GM12878 (cell line): Measurements from ENCODE around the gene FAM163A. TPM values are rescaled to one million over a fixed set of nuclear protein-coding genes. Genes with fewer than 3 reads are reported as not detected.
"Not testable (repeated sequence)": the region's sequence is repeated elsewhere in the genome, so short reads cannot be mapped to it uniquely, and the experiment has no call there.

ENCODE experiments used
- ATAC-seq: fragments of 200-7000 bp; cut with Tn5 transposase; 3 replicates; pipeline ENCODE4 v1.9.1; 2020; ENCODE audit warnings: mild to moderate bottlenecking, moderate library complexity
- BruUV-seq: library from RNA; stranded (reverse); fragments of 400-500 nt; replicated peaks from 2 replicates; lab custom pipeline; 2021; lab: Mats Ljungman, UMichigan
- CTCF ChIA-PET: fragments of 300-600 bp; sonication (Branson Sonifier 250); formaldehyde crosslinking; extraction: SDS; loops from one replicate; lab custom pipeline; 2021; ENCODE audit warnings: inconsistent platforms; lab: Yijun Ruan, JAX
- POLR2A ChIA-PET: fragments of 350-600 bp; formaldehyde crosslinking; extraction: SDS; loops from one replicate; lab custom pipeline; 2021; ENCODE audit warnings: inconsistent platforms; lab: Charles Lee
- RAD21 ChIA-PET: fragments of 300-600 bp; sonication (Branson Sonifier 250); formaldehyde crosslinking; loops from one replicate; lab custom pipeline; 2023; ENCODE audit warnings: antibody characterized with exemption; ENCODE audit not compliant: unreplicated experiment; lab: Charles Lee
- SMC1A ChIA-PET: fragments of 300-600 bp; sonication (Branson Sonifier 250); formaldehyde crosslinking; loops from one replicate; lab custom pipeline; 2023; ENCODE audit not compliant: unreplicated experiment, uncharacterized antibody; lab: Charles Lee
- DNase-seq: peaks from one replicate; pipeline ENCODE4 v3.0.0-alpha.2; 2011; ENCODE audit warnings: low read depth, low spot score
- FAIRE-seq: peaks from 3 replicates; lab custom pipeline; 2011; peaks lifted over from hg19 to GRCh38; lab: Jason Lieb, UNC
- H2AFZ ChIP-seq: 2 replicates; pipeline ENCODE4 v1.6.0; 2011; ENCODE audit warnings: low read depth, low read length, control low read depth; ENCODE audit not compliant: control insufficient read depth
- H3K27ac ChIP-seq: 2 replicates; pipeline ENCODE4 v1.5.1; 2011; ENCODE audit warnings: control low read depth; ENCODE audit not compliant: control insufficient read depth, insufficient read depth
- H3K27me3 ChIP-seq, 2 experiments: replicated peaks in 1 of 2; 2 replicates each; pipeline versions ENCODE4 v1.6.0 to v1.6.1; 2011; ENCODE audit warnings: low read length in 1 of 2; ENCODE audit not compliant: control insufficient read depth in 2 of 2, insufficient read depth in 2 of 2
- H3K36me3 ChIP-seq, 2 experiments: 2 replicates each; pipeline ENCODE4 v1.5.1; 2011; ENCODE audit warnings: low read length in 1 of 2; ENCODE audit not compliant: control insufficient read depth in 2 of 2, insufficient read depth in 2 of 2
- H3K4me1 ChIP-seq: 2 replicates; pipeline ENCODE4 v1.6.1; 2011; ENCODE audit warnings: mild to moderate bottlenecking, low read length, moderate library complexity, mixed read lengths; ENCODE audit not compliant: control insufficient read depth, insufficient read depth
- H3K4me2 ChIP-seq: 2 replicates; pipeline ENCODE4 v1.6.0; 2011; ENCODE audit warnings: control low read depth; ENCODE audit not compliant: control insufficient read depth, insufficient read depth
- H3K4me3 ChIP-seq: fragments of 200-600 bp; sonication (generic); 2 replicates; pipeline ENCODE4 v1.5.1; 2016
- H3K79me2 ChIP-seq: 2 replicates; pipeline ENCODE4 v1.6.0; 2011; ENCODE audit warnings: low read length; ENCODE audit not compliant: control insufficient read depth, insufficient read depth
- H3K9ac ChIP-seq: 2 replicates; pipeline ENCODE4 v1.8.0; 2011; ENCODE audit warnings: low read length, control low read depth, mixed read lengths; ENCODE audit not compliant: control insufficient read depth, insufficient read depth
- H3K9me3 ChIP-seq: replicated peaks from 3 replicates; pipeline ENCODE4 v1.5.1; 2011; ENCODE audit warnings: mild to moderate bottlenecking, low read length; ENCODE audit not compliant: control insufficient read depth, insufficient read depth
- H4K20me1 ChIP-seq: 2 replicates; pipeline ENCODE4 v1.6.0; 2011; ENCODE audit not compliant: control insufficient read depth, insufficient read depth
- CBX3 ChIP-seq: fragments of 200-600 bp; sonication (generic); IDR thresholded peaks from 2 replicates; pipeline ENCODE4 v1.6.1; 2016; ENCODE audit warnings: low read depth, borderline replicate concordance
- MTA3 ChIP-seq: IDR thresholded peaks from 2 replicates; pipeline ENCODE4 v1.6.1; 2012; ENCODE audit warnings: low read length, inconsistent platforms, borderline replicate concordance
- NFXL1 ChIP-seq: fragments of 450-650 bp; IDR thresholded peaks from 2 replicates; pipeline ENCODE4 v1.6.1; 2017; ENCODE audit warnings: antibody characterized with exemption, mild to moderate bottlenecking, borderline replicate concordance
- PAX8 ChIP-seq: fragments of 450-650 bp; IDR thresholded peaks from 2 replicates; pipeline ENCODE4 v1.6.1; 2017; ENCODE audit warnings: mild to moderate bottlenecking, moderate library complexity
- POLR2AphosphoS5 ChIP-seq: IDR thresholded peaks from 2 replicates; pipeline ENCODE4 v1.6.1; 2011; ENCODE audit warnings: mild to moderate bottlenecking, low read length, inconsistent platforms
- POU2F2 ChIP-seq: IDR thresholded peaks from 3 replicates; pipeline ENCODE4 v1.6.1; 2011; ENCODE audit warnings: low read depth, mild to moderate bottlenecking, low read length, borderline replicate concordance
- RAD21 ChIP-seq: IDR thresholded peaks from 2 replicates; pipeline ENCODE4 v1.6.1; 2011; ENCODE audit warnings: mild to moderate bottlenecking, low read depth, low read length, moderate library complexity; ENCODE audit not compliant: insufficient read depth
- RCOR1 ChIP-seq: conservative IDR thresholded peaks from 2 replicates; pipeline ENCODE4 v1.6.1; 2012; ENCODE audit warnings: low read depth, low read length, improper control_type of control experiment
- RELA ChIP-seq: fragments of 450-650 bp; IDR thresholded peaks from 2 replicates; pipeline ENCODE4 v1.8.0; 2014; ENCODE audit warnings: borderline replicate concordance; ENCODE audit not compliant: partially characterized antibody
- SIN3A ChIP-seq: IDR thresholded peaks from 2 replicates; pipeline ENCODE4 v1.6.1; 2012; ENCODE audit warnings: low read depth, low read length, improper control_type of control experiment
- SREBF2 ChIP-seq: IDR thresholded peaks from 2 replicates; pipeline ENCODE4 v1.6.1; 2012; ENCODE audit warnings: mild to moderate bottlenecking, low read length
- STAT1 ChIP-seq: fragments of 450-650 bp; conservative IDR thresholded peaks from 2 replicates; pipeline ENCODE4 v1.6.1; 2014; ENCODE audit warnings: antibody characterized with exemption, mild to moderate bottlenecking
- STAT3 ChIP-seq: IDR thresholded peaks from 2 replicates; pipeline ENCODE4 v1.6.1; 2011; ENCODE audit warnings: low read depth, low read length, improper control_type of control experiment
- TAF1 ChIP-seq: IDR thresholded peaks from 2 replicates; pipeline ENCODE4 v1.6.1; 2011; ENCODE audit warnings: mild to moderate bottlenecking, low read depth, low read length, borderline replicate concordance
- USF2 ChIP-seq: IDR thresholded peaks from 2 replicates; pipeline ENCODE4 v1.6.1; 2011; ENCODE audit warnings: low read depth, low read length, improper control_type of control experiment, borderline replicate concordance
- WGBS: methylation state at CpG from one replicate; pipeline ENCODE4 v1.1.6; 2016; ENCODE audit warnings: low lambda C conversion rate; ENCODE audit not compliant: insufficient replicate concordance, insufficient coverage; ENCODE audit errors: missing lambda C conversion rate; 5-methylcytosine and 5-hydroxymethylcytosine counted together
- in situ Hi-C: fragments of 300-500 bp; cut with MboI; formaldehyde crosslinking; loops from 9 replicates; pipeline ENCODE4 v1.14.3; 2018; ENCODE audit warnings: mixed read lengths
- intact Hi-C: fragments of 100-400 bp; cut with micrococcal nuclease; formaldehyde crosslinking; loops from one replicate; pipeline ENCODE4 v1.14.2; 2022; ENCODE audit not compliant: unreplicated experiment
- polyA plus RNA-seq, 11 experiments: library from polyadenylated mRNA; depleted of rRNA in 4 of 11; unstranded in 6 of 11; stranded (reverse) in 5 of 11; fragments of >200 nt; fragmentation: Nextera tagmentation in 4 of 11; fragmentation: Illumina TruSeq in 1 of 11; extraction: Ambion mirVana in 4 of 11; extraction: Trizol in 1 of 11; gene quantifications; 1 replicate in 1 of 11; 2 replicates in 10 of 11; pipeline versions ENCODE4 v1.2.1 to v1.2.3, GENCODE V29; 2011 to 2016; ENCODE audit warnings: inconsistent platforms in 2 of 11, missing spikeins in 2 of 11, low read depth in 1 of 11
- total RNA-seq, 4 experiments: library from RNA; depleted of rRNA in 3 of 4; stranded (reverse); fragments of >200 nt in 3 of 4; fragmentation: Illumina TruSeq in 1 of 4; extraction: Trizol in 1 of 4; gene quantifications; 2 replicates each; pipeline versions ENCODE4 v1.2.1 to v1.2.3, GENCODE V29; 2013 to 2021
- TF ChIP-seq, protein P1 (sequence below): fragments of 450-650 bp; IDR thresholded peaks from 2 replicates; pipeline ENCODE4 v1.6.1; 2017; ENCODE audit warnings: mild to moderate bottlenecking

The FAM163A gene
- total and polyA plus RNA-seq, 10 of the 15 experiments (the other 5 are each of a cell fraction or from before 2014, with no cell fraction given), result not detected

GRCh38 chr1:179803918-179804317 lies 60.8 kb downstream of the FAM163A start:
- H3K4me3 ChIP-seq, result no peak overlapping the region
- SMC1A ChIA-PET, result no interaction called here
- no TSS peak for BruUV-seq
- H3K79me2 ChIP-seq, result no peaks in the 10 kb centered on the region
- CTCF ChIA-PET, result interaction anchor here (2.5 to 19.2 kb wide), 2 partner anchors 11 to 95 kb away, joined by 22 to 938 read pairs; no protein-coding TSS in a partner anchor
- TF ChIP-seq CBX3, result no peak
- TF ChIP-seq, protein P1, sequence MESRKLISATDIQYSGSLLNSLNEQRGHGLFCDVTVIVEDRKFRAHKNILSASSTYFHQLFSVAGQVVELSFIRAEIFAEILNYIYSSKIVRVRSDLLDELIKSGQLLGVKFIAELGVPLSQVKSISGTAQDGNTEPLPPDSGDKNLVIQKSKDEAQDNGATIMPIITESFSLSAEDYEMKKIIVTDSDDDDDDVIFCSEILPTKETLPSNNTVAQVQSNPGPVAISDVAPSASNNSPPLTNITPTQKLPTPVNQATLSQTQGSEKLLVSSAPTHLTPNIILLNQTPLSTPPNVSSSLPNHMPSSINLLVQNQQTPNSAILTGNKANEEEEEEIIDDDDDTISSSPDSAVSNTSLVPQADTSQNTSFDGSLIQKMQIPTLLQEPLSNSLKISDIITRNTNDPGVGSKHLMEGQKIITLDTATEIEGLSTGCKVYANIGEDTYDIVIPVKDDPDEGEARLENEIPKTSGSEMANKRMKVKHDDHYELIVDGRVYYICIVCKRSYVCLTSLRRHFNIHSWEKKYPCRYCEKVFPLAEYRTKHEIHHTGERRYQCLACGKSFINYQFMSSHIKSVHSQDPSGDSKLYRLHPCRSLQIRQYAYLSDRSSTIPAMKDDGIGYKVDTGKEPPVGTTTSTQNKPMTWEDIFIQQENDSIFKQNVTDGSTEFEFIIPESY, result no peak
- TF ChIP-seq RCOR1, result no peak
- no peak for TF ChIP-seq SIN3A
- no peak for TF ChIP-seq POU2F2
- no peak for TF ChIP-seq NFXL1
- no peak for TF ChIP-seq STAT3
- TF ChIP-seq PAX8, result no peak
- no peak for TF ChIP-seq TAF1
- TF ChIP-seq STAT1, result no peak
- TF ChIP-seq MTA3, result no peak
- no peak for TF ChIP-seq USF2
- TF ChIP-seq POLR2AphosphoS5, result no peak
- no peak for TF ChIP-seq SREBF2
- no peak for TF ChIP-seq RELA
- TF ChIP-seq RAD21, result no peak
- 0% methylated on average over 1 of the region's 1 CpG for WGBS
- H4K20me1 ChIP-seq, result no peaks in the 10 kb centered on the region
- no peaks in the 10 kb centered on the region for H3K27me3 ChIP-seq
- no peaks in the 10 kb centered on the region; the same call in 1 of the 2 replicates for H3K4me1 ChIP-seq
- H3K9ac ChIP-seq, result no peak overlapping the region
- intact Hi-C loops, result no loop called here
- POLR2A ChIA-PET, result no interaction called here
- RAD21 ChIA-PET, result interaction anchor here (13.1 kb wide), 1 partner anchor 98 kb away, joined by 474 read pairs; no protein-coding TSS in a partner anchor
- H3K36me3 ChIP-seq, result no peaks in the 10 kb centered on the region
- DNase-seq, result no peak
- H3K9me3 ChIP-seq, result no peaks in the 10 kb centered on the region
- no peak overlapping the region for H3K27ac ChIP-seq
- in situ Hi-C loops, result loop anchor here (25.0 kb wide), 1 partner anchor 717 kb away; the partner anchor contains the start of gene TOR3A
- no peak for FAIRE-seq
- no peak overlapping the region for H3K4me2 ChIP-seq
- ATAC-seq, result no peak
- no peak overlapping the region for H2AFZ ChIP-seq

GRCh38 chr1:179804417-179804816 lies 61.3 kb downstream of the FAM163A start:
- SMC1A ChIA-PET, ATAC-seq, intact Hi-C loops, POLR2A ChIA-PET, H3K4me2 ChIP-seq, DNase-seq, H3K27me3 ChIP-seq, H3K9ac ChIP-seq, H3K79me2 ChIP-seq, H2AFZ ChIP-seq, H3K9me3 ChIP-seq, H3K27ac ChIP-seq, H3K4me1 ChIP-seq, FAIRE-seq, H3K4me3 ChIP-seq, H4K20me1 ChIP-seq, BruUV-seq, H3K36me3 ChIP-seq: not testable (repeated sequence)
- WGBS, result 46% methylated on average over 2 of the region's 2 CpGs
- CTCF ChIA-PET, result interaction anchor here (2.5 to 19.2 kb wide), 2 partner anchors 10 to 95 kb away, joined by 22 to 938 read pairs; no protein-coding TSS in a partner anchor
- RAD21 ChIA-PET, result interaction anchor here (13.1 kb wide), 1 partner anchor 98 kb away, joined by 474 read pairs; no protein-coding TSS in a partner anchor
- in situ Hi-C loops, result loop anchor here (25.0 kb wide), 1 partner anchor 717 kb away; the partner anchor contains the start of gene TOR3A
